ENCODE data around the gene INPP5J. TPM values are rescaled to one million over a fixed set of nuclear protein-coding genes. Genes with fewer than 3 reads are reported as not detected.

Gene INPP5J
- total RNA-seq, 3 donors from 2014 or later = 21.3 to 44.0 (median 24.1) TPM

DNA sequence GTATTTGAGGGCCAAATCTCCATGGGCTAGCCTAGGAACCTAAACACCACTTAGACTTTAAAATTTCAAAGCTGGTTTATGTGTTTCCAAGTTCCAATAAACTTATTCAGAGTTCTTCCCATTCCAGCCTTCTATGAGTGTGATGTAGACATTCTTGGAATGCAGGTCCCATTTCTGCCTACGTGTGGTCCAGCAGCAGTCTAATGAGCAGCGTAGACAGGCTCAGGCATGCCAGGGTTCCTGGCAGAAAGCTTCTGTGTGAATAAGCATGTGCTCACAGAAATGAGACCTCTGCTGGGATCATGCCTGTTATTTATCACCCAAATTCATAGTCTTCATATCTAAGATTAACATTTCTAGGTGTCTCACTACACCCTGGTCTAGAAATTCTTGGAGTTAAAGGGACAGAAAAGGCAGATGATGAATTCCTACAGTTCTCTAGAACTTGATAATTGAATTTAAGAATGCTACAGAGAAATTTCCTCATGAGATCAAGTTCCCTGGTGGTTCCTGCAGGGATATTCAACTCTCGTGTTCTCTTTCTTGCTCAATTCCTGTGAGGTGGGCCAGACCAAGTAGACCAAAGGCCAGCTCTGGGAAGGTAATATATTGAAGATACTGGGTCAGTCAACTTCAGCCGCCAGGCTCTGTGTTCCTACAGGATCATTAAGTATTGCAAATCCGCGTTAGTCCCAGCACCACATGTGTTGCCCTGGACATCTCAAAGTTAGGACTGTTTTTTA, 54.8 kb downstream of the INPP5J start:
- no peak for DNase-seq
- peaks cover 15% of the 10 kb centered on the region for H3K4me1 ChIP-seq (ENCODE audit: low read depth)
- no peak for ATAC-seq

DNA sequence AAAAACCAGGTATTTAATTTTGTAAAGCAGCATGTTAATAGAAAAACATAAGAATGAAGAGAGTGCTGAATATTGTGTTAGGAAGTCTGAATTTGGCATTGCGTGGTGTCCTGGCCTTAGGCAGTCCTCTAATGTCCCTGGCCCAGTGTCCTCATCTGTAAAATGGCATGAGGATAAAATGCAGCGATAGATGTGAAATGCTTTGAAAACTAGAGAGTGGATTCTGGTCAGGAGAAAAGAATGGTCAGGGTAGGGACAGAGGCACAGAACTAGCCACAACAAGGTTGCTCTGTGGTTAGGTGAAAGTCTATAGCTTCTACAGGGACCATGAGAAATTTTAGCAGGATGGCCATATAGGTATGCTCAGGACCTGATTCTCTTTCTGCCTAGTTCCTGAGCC, 56.1 kb downstream of the INPP5J start:
- Histone ChIP-seq H3K4me3 (no peak overlapping the region), H3K9me3 (no peaks in the 10 kb centered on the region), H3K4me1 (ENCODE audit: low read depth) (peaks cover 15% of the 10 kb centered on the region), H3K36me3 (ENCODE audit: low read depth) (no peaks in the 10 kb centered on the region)
- ATAC-seq = no peak
- intact Hi-C loops (cut with DNase I, micrococcal nuclease) = no loop called here
- TF ChIP-seq, protein P1, sequence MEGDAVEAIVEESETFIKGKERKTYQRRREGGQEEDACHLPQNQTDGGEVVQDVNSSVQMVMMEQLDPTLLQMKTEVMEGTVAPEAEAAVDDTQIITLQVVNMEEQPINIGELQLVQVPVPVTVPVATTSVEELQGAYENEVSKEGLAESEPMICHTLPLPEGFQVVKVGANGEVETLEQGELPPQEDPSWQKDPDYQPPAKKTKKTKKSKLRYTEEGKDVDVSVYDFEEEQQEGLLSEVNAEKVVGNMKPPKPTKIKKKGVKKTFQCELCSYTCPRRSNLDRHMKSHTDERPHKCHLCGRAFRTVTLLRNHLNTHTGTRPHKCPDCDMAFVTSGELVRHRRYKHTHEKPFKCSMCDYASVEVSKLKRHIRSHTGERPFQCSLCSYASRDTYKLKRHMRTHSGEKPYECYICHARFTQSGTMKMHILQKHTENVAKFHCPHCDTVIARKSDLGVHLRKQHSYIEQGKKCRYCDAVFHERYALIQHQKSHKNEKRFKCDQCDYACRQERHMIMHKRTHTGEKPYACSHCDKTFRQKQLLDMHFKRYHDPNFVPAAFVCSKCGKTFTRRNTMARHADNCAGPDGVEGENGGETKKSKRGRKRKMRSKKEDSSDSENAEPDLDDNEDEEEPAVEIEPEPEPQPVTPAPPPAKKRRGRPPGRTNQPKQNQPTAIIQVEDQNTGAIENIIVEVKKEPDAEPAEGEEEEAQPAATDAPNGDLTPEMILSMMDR (IDR thresholded peaks at IDR 0.05) = no peak
- DNase-seq = no peak

More for the DNA sequence above, 54.8 kb downstream of the INPP5J start:
- no peak overlapping the region for H3K4me3 ChIP-seq
- TF ChIP-seq, protein P1 (IDR thresholded peaks at IDR 0.05) = no peak
- H3K36me3 ChIP-seq (ENCODE audit: low read depth) = no peaks in the 10 kb centered on the region
- H3K9me3 ChIP-seq = no peaks in the 10 kb centered on the region
- intact Hi-C loops (cut with DNase I, micrococcal nuclease) = no loop called here

DNA sequence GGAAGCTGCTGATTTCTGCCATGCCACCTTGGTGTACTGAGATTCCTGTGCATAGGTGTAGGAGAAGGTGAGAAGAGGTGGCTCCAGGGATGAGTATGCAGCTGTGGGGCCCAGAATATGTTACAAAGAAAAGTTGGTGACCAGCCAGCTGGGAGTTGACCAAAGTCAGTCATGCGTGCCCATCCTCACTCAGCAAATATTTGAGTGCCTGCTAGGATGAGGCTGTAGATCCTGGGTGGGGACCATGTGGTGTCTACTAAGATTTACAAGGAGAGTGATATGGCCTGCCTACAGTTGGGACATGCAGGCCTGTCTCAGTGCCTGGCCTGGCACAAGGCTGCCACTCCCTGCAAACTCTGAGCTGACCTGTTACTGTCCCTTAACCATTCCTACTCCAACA, 56.6 kb downstream of the INPP5J start:
- intact Hi-C loops (cut with DNase I, micrococcal nuclease) = no loop called here
- peaks cover 15% of the 10 kb centered on the region for H3K4me1 ChIP-seq (ENCODE audit: low read depth)
- no peaks in the 10 kb centered on the region for H3K9me3 ChIP-seq
- DNase-seq (peak in 2 of 3 donors; percentile 43 to 73), ATAC-seq (peak; percentile 97)
- TF ChIP-seq, protein P1 (IDR thresholded peaks at IDR 0.05) = no peak
- H3K4me3 ChIP-seq = no peak overlapping the region
- no peaks in the 10 kb centered on the region for H3K36me3 ChIP-seq (ENCODE audit: low read depth)

DNA sequence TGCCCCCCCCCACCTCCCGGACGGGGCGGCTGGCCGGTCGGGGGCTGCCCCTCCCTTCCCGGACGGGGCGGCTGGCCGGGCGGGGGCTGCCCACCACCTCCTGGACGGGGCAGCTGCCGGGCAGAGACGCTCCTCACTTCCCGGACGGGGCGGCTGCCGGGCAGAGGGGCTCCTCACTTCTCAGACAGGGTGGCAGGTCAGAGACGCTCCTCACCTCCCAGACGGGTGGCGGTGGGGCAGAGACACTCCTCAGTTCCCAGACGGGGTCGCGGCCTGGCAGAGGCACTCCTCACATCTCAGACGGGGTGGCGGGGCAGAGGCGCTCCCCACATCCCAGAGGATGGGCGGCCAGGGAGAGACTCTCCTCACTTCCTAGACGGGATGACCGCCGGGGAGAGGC, 61.2 kb downstream of the INPP5J start:
- TF ChIP-seq, protein P1 (IDR thresholded peaks at IDR 0.05) = no peak
- no peak for ATAC-seq
- no peak for DNase-seq
- H3K4me3 ChIP-seq = no peak overlapping the region
- no peaks in the 10 kb centered on the region for H3K36me3 ChIP-seq (ENCODE audit: low read depth)
- intact Hi-C loops (cut with DNase I, micrococcal nuclease) = no loop called here
- H3K9me3 ChIP-seq = no peaks in the 10 kb centered on the region
- peaks cover 13% of the 10 kb centered on the region for H3K4me1 ChIP-seq (ENCODE audit: low read depth)

Small RNA genes within 50 kb of the gene (microRNA-seq; reads per million reads assigned to microRNA genes)
- 2.3 reads per million, percentile 5 among the genes with 10 or more reads in this experiment for gene MIR3928

Other genes starting within 250 kb of the INPP5J start
- gene MORC2, start 154.2 kb upstream of the INPP5J start, total RNA-seq = 10 to 100 TPM; 14.0 to 28.0 (median 20.0) TPM
- 10 to 100 TPM; 68.2 to 83.2 (median 72.0) TPM for gene TUG1, start 153.7 kb upstream of the INPP5J start, total RNA-seq
- gene SMTN, start 41.6 kb upstream of the INPP5J start, total RNA-seq = 100 to 1,000 TPM in 2 of 3 donors, 10 to 100 TPM in 1; 63.6 to 799 (median 104) TPM
- 100 to 1,000 TPM in 1 of 3 donors, 10 to 100 TPM in 2; 22.3 to 286 (median 83.4) TPM for gene SELENOM, start 15.4 kb upstream of the INPP5J start, total RNA-seq
- under 1 TPM in 1 of 3 donors, not detected in 2; 0.22 TPM for gene PLA2G3, start 17.5 kb downstream of the INPP5J start, total RNA-seq
- 10 to 100 TPM; 33.8 to 43.1 (median 38.4) TPM for gene RNF185, start 37.2 kb downstream of the INPP5J start, total RNA-seq
- gene LIMK2, start 89.3 kb downstream of the INPP5J start, total RNA-seq = 100 to 1,000 TPM in 2 of 3 donors, 10 to 100 TPM in 1; 76.7 to 137 (median 120) TPM
- 10 to 100 TPM; 17.1 to 24.7 (median 22.8) TPM for gene PIK3IP1, start 169.5 kb downstream of the INPP5J start, total RNA-seq
- gene PATZ1, start 223.4 kb downstream of the INPP5J start, total RNA-seq = 10 to 100 TPM; 16.5 to 23.1 (median 16.9) TPM

Data from mucosa of descending colon (tissue), 3 donors.